Spleen (tissue), 7 donors: Measurements from ENCODE around the gene FOXO6.

ENCODE experiments used
- CTCF ChIP-seq, 11 experiments: fragments of 200-600 bp in 7 of 11; fragments of 450-650 bp in 4 of 11; sonication (generic) in 4 of 11; IDR thresholded peaks in 8 of 11; conservative IDR thresholded peaks in 3 of 11; 1 replicate in 7 of 11; 2 replicates in 4 of 11; pipeline versions ENCODE4 v1.4.0 to v1.8.0; 2016 to 2021; ENCODE audit warnings: antibody characterized with exemption in 11 of 11, inconsistent platforms in 4 of 11, mild to moderate bottlenecking in 1 of 11
- POLR2A ChIP-seq, 3 donors: fragments of 450-650 bp; IDR thresholded peaks; one replicate each; pipeline ENCODE4 v1.5.1; 2017; ENCODE audit warnings: antibody characterized with exemption in 3 of 3, mild to moderate bottlenecking in 1 of 3
- POLR2AphosphoS5 ChIP-seq, 3 donors: sonication (generic); formaldehyde crosslinking; IDR thresholded peaks; one replicate each; pipeline ENCODE4 v1.5.1; 2017; ENCODE audit warnings: antibody characterized with exemption in 3 of 3
- donor health status: DM: no; HTN: no; CAD: no; lungs with moderate emphysema.
- donor health status: DM: no; HTN: no; CAD: no.
- donor health status: DM: no; HTN: no; CAD: no.

GRCh38 chr1:41408691-41409090 is 47.5 kb downstream of the FOXO6 start:
- TF ChIP-seq CTCF (IDR thresholded peaks at IDR 0.05 in 8 of 11, conservative IDR thresholded peaks at IDR 0.05 in 3 of 11): no peak
- TF ChIP-seq POLR2AphosphoS5 (IDR thresholded peaks at IDR 0.05): no peak
- no peak for TF ChIP-seq POLR2A (IDR thresholded peaks at IDR 0.05)
